ENCODE data around the gene RSKR. TPM values are rescaled to one million over a fixed set of nuclear protein-coding genes. Genes with fewer than 3 reads are reported as not detected.
"Not testable (repeated sequence)": the region's sequence is repeated elsewhere in the genome, so short reads cannot be mapped to it uniquely, and the experiment has no call there.

Gene RSKR, protein sequence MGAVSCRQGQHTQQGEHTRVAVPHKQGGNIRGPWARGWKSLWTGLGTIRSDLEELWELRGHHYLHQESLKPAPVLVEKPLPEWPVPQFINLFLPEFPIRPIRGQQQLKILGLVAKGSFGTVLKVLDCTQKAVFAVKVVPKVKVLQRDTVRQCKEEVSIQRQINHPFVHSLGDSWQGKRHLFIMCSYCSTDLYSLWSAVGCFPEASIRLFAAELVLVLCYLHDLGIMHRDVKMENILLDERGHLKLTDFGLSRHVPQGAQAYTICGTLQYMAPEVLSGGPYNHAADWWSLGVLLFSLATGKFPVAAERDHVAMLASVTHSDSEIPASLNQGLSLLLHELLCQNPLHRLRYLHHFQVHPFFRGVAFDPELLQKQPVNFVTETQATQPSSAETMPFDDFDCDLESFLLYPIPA
- 10 to 100 TPM; 19.0 to 27.9 (median 24.2) TPM for polyA plus RNA-seq (ENCODE audit: insufficient read depth in 1 of 5, insufficient read length in 5 of 5, low replicate concordance in 1 of 5)
- long read RNA-seq, donor 1, transcript SGK494-211 (1 exons, 2,975 nt) = major isoform, 9 of 9 reads
- long read RNA-seq, donor 1, partial matches to known transcripts = 0 of 9 reads
- long read RNA-seq, donor 1, other reads (novel, unspliced or antisense) = 0 of 9 reads
- long read RNA-seq, donor 2, transcript SGK494-211 (1 exons, 2,975 nt) = major isoform, 5 of 5 reads
- long read RNA-seq, donor 2, partial matches to known transcripts = 0 of 5 reads
- long read RNA-seq, donor 2, other reads (novel, unspliced or antisense) = 0 of 5 reads
- long read RNA-seq, donor 3, transcript SGK494-211 (1 exons, 2,975 nt) = major isoform, 15 of 15 reads
- long read RNA-seq, donor 3, partial matches to known transcripts = 0 of 15 reads
- long read RNA-seq, donor 3, other reads (novel, unspliced or antisense) = 0 of 15 reads
- long read RNA-seq, donor 4, transcript SGK494-211 (1 exons, 2,975 nt) = major isoform, 8 of 8 reads
- long read RNA-seq, donor 4, partial matches to known transcripts = 0 of 8 reads
- long read RNA-seq, donor 4, other reads (novel, unspliced or antisense) = 0 of 8 reads
- long read RNA-seq, donor 5, transcript SGK494-211 (1 exons, 2,975 nt) = major isoform, 21 of 21 reads
- long read RNA-seq, donor 5, partial matches to known transcripts = 0 of 21 reads
- long read RNA-seq, donor 5, other reads (novel, unspliced or antisense) = 0 of 21 reads
- long read RNA-seq, donor 6, transcript SGK494-211 (1 exons, 2,975 nt) = major isoform, 10 of 10 reads
- long read RNA-seq, donor 6, partial matches to known transcripts = 0 of 10 reads
- long read RNA-seq, donor 6, other reads (novel, unspliced or antisense) = 0 of 10 reads
- long read RNA-seq, donor 7, transcript SGK494-211 (1 exons, 2,975 nt) = major isoform, 15 of 15 reads
- long read RNA-seq, donor 7, partial matches to known transcripts = 0 of 15 reads
- long read RNA-seq, donor 7, other reads (novel, unspliced or antisense) = 0 of 15 reads
- long read RNA-seq, donor 8, transcript SGK494-211 (1 exons, 2,975 nt) = major isoform, 5 of 5 reads
- long read RNA-seq, donor 8, partial matches to known transcripts = 0 of 5 reads
- long read RNA-seq, donor 8, other reads (novel, unspliced or antisense) = 0 of 5 reads

DNA sequence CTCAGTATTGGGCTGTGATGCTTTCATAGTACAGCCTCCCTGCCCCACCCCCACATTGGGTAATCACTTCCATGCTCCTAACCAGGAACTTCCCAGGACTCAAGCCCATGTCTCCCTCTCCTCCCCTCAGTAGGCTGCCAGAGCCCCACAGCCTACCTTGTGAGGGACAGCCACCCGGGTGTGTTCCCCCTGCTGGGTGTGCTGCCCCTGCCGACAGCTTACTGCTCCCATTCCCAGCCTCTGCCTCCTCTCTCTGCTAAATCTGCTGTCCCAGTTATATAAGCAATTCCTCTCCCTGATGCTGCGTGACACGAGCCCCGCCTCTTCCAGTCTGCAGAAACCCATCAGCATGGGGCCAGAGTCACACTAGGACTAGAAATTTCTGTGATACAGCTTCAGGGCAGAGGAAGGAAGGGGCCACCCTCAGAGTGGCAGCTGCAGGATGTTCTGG lies at the start of gene RSKR:
Gene RSKR, minus strand, starts transcription at position 255 of the 451 bp plus-strand sequence. Its CDS starts 24 bp downstream, at position 231.
- no peak for DNase-seq

- no peak for DNase-seq
These were observed 49.7 kb upstream of the RSKR start for GRCh38 chr17:28663723-28664122.

DNA sequence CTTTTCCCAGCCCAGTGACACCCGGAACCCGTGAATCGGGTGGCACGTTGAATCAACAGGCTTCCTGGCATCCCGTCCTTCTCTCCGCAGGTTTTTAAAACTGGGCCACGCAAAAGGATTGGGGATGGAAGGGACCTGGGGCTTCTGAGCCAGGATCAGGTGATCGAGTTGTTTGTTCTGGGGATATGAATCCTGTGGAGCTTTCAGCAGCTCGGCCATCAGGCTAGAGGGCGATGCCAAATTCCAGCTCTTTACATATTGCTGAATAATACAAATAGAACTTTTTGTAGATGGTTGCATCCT lies 48.5 kb upstream of the RSKR start:
- no peak for DNase-seq

DNA sequence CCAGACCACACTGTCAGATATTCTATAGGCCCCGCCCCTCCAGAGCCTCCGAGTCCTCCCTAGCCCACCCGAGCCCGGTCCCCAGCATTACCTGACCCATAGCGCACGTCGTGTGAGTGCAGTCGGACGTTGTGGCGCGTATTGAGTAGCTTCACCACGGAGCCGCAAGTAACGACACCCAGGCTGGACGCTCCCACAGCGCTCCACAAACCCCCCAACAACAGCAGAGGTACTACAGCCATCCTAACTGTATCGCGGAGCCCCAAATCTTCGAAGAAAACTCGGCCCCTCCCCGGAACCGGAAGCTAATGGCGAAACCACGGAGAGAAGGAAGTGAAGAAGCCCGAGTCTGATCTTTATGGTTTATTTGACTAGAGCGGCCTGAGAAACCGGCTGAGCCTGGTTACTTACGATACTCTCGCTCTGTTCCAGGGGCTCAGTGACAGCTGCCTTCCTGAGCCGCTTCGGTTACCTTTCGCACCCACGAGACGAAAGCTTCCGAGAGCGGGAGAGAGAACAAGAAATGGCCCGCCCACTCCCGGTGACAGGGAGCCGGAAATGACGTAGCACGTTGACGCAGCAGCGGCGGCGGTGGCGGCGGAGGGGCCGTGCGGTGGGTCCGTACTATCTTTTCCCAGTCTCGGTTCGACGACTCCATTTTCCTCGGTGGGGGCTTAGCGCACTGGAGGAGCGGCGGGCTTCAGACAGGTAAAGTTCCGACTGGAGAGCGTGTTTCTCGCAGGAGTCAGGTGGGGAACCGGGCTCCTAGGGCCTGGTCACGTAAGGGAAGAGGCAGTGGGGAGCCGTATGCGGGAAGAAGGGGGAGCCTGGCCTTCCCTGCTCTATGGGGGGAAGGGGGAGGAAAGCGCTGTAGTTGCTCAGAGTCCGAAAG lies 47.9 kb upstream of the RSKR start, which contains the start of the genes SDF2 and SUPT6H:
Gene SDF2, minus strand, starts transcription at position 272 of the 892 bp plus-strand sequence. Its CDS starts 30 bp downstream, at position 242.
Gene SUPT6H, plus strand, starts transcription at position 571 of the 892 bp plus-strand sequence. CDS start 11,197 bp downstream, outside the sequence.
- peak; percentile 91 to 93 for DNase-seq

GRCh38 chr17:28659497-28659881 lies 45.5 kb upstream of the RSKR start:
- not testable (repeated sequence) for DNase-seq

- not testable (repeated sequence) for DNase-seq
These were observed 44.9 kb upstream of the RSKR start for GRCh38 chr17:28658766-28659496.

DNA sequence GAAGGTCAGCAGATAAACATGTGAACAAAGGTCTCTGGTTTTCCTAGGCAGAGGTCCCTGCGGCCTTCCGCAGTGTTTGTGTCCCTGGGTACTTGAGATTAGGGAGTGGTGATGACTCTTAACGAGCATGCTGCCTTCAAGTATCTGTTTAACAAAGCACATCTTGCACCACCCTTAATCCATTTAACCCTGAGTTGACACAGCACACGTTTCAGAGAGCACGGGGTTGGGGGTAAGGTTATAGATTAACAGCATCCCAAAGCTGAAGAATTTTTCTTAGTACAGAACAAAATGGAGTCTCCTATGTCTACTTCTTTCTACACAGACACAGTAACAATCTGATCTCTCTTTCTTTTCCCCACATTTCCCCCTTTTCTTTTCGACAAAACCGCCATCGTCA lies 44.4 kb upstream of the RSKR start:
- not testable (repeated sequence) for DNase-seq

- no peak for DNase-seq
These were observed 43.8 kb upstream of the RSKR start for GRCh38 chr17:28657756-28658155.

GRCh38 chr17:28655160-28655559 lies 41.2 kb upstream of the RSKR start:
- no peak for DNase-seq

DNA sequence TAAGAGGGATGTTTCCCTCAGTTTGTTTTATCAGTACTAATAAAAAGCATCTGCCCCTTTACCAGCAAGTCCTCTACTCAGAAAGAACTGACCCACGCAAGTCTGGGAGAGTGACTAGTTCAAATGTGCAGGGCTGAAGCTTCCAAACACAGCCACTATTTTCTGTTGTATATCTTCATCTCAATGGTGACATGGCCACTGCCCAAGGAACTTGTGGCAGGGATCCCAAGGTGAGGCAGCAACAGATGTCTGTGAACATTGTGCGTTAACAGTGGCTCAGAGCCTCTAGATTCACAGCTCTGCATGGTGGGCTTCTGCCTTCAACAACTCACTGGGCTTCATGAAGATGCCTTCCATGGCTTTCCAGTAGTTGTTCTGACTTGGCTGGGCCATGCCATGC lies 34.7 kb upstream of the RSKR start:
- DNase-seq = no peak

DNA sequence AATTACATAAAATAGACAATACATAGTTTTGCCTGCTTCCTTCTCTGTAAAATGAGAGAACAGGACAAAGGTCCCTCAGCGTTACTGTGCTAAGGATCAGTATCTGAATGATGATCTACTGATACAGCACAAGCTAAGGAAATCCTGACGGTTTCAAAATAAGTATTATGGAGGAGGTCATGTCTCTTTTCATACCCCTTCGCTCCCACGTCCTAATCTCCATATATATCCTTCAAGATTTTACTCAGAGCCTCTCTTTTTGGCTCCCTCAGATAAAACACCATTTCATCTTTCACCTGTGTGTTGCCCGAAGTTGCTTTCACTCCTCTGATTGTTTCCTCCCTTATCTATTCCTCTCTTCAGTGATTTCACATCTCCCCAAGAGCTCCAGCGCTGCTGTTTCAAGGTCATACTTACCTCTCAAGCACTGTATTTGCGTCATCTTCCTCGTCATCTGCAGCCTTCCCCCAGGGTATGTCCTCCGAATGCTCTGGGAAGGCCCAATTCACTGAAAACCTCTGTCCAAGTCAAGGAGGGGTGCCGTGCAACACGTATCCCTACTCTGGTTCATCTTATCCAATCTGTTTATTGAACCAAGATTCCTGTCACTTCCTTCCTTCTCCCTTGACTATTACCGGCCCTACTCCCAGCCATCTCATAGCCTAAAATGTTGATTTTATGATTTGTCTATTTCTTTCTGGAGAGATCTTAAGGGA lies 32.2 kb upstream of the RSKR start:
- DNase-seq = no peak

- DNase-seq = no peak
These were observed 31.6 kb upstream of the RSKR start for GRCh38 chr17:28645576-28645939.

- DNase-seq = peak; percentile 94 to 95
These were observed 31.0 kb upstream of the RSKR start, which contains the start of gene BLTP2 for GRCh38 chr17:28644787-28645575. Gene BLTP2, minus strand, starts transcription at chr17:28645158. Its CDS starts 102 bp downstream, at chr17:28645056.

- no peak for DNase-seq
These were observed 30.2 kb upstream of the RSKR start for GRCh38 chr17:28643983-28644786.

- no peak for DNase-seq
These were observed 27.6 kb upstream of the RSKR start for GRCh38 chr17:28641579-28641978.

DNA sequence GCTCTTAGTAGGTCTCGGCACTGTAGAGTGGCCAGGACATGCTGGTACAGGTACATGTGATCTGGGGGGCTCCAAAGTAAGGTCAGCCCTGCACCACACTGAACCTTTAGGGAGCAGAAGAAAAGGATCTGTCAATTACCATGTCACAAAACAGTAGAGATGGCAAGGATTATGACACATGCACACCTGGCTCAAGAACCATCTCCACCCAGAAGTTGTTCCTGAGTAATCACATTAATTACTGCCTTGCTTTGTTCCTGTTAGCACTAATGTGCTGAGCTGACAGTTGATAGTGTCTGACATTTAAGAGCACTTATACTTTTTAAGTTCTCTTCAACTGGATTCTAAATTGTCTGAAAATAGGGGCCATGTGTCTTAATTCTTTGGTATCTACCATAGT lies 21.5 kb upstream of the RSKR start:
- no peak for DNase-seq
